ENCODE measurements around the gene PTPRR.

GRCh38 chr12:70643939-70644338, 276.6 kb downstream of the PTPRR start:
- no peak for TF ChIP-seq CHD2 (IDR thresholded peaks at IDR 0.05; ENCODE audit: low read length, partially characterized antibody)
- no peak for TF ChIP-seq POLR2AphosphoS5 (IDR thresholded peaks at IDR 0.05; ENCODE audit: low read depth, low read length)
- TF ChIP-seq YY1 (IDR thresholded peaks at IDR 0.05; ENCODE audit: low read depth) = no peak
- TF ChIP-seq, protein P1, sequence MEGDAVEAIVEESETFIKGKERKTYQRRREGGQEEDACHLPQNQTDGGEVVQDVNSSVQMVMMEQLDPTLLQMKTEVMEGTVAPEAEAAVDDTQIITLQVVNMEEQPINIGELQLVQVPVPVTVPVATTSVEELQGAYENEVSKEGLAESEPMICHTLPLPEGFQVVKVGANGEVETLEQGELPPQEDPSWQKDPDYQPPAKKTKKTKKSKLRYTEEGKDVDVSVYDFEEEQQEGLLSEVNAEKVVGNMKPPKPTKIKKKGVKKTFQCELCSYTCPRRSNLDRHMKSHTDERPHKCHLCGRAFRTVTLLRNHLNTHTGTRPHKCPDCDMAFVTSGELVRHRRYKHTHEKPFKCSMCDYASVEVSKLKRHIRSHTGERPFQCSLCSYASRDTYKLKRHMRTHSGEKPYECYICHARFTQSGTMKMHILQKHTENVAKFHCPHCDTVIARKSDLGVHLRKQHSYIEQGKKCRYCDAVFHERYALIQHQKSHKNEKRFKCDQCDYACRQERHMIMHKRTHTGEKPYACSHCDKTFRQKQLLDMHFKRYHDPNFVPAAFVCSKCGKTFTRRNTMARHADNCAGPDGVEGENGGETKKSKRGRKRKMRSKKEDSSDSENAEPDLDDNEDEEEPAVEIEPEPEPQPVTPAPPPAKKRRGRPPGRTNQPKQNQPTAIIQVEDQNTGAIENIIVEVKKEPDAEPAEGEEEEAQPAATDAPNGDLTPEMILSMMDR (IDR thresholded peaks at IDR 0.05) = no peak
- TF ChIP-seq NFIC (IDR thresholded peaks at IDR 0.05; ENCODE audit: borderline replicate concordance) = no peak
- no peak for TF ChIP-seq TAF1 (IDR thresholded peaks at IDR 0.05; ENCODE audit: borderline replicate concordance, low read depth, low read length)
- no peak for TF ChIP-seq GABPA (IDR thresholded peaks at IDR 0.05; ENCODE audit: low read depth)
- no peak for TF ChIP-seq IRF3 (IDR thresholded peaks at IDR 0.05; ENCODE audit: low read depth, low read length)
- TF ChIP-seq REST (IDR thresholded peaks at IDR 0.05; ENCODE audit: low read depth, low read length) = no peak
- no peak for TF ChIP-seq EZH2phosphoT487 (IDR thresholded peaks at IDR 0.05; ENCODE audit: borderline replicate concordance, low read depth)
- no peak for TF ChIP-seq EP300 (IDR thresholded peaks at IDR 0.05; ENCODE audit: borderline replicate concordance in 1 of 2, low read depth in 1 of 2, low read length in 1 of 2)
- TF ChIP-seq, protein P2, sequence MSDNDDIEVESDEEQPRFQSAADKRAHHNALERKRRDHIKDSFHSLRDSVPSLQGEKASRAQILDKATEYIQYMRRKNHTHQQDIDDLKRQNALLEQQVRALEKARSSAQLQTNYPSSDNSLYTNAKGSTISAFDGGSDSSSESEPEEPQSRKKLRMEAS (IDR thresholded peaks at IDR 0.05; ENCODE audit: low read depth) = no peak
